HG02642 (cell line): Measurements from ENCODE around the gene CFL1.

Source experiments
- ATAC-seq: cut with Tn5 transposase; IDR thresholded peaks from one replicate; pipeline ENCODE4 v1.9.1; 2021; ENCODE audit warnings: mild to moderate bottlenecking; ENCODE audit not compliant: unreplicated experiment, poor library complexity

The CFL1 gene

DNA sequence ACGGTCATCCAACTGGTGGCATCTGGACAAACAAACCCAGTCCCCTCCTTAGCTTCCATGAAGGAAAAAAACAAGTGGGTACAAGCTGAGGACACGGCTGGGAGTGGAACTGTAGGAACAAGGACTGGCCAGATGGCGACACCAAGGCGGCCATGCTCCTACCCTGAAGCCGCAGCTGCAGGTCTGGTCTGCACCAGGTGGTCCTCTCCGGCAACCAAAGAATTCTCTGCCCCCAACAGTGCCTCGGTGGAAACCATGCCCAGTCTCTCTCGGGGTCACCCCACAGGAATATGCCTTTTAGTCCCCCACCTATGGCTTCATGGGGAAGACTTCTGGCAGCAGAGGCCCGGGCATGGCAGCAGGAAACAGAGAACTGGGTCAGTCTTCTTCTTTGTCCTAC, 48.5 kb downstream of the CFL1 start:
- ATAC-seq, result no peak

- no peak for ATAC-seq
Measured at GRCh38 chr11:65808744-65809341, 49.1 kb downstream of the CFL1 start.

DNA sequence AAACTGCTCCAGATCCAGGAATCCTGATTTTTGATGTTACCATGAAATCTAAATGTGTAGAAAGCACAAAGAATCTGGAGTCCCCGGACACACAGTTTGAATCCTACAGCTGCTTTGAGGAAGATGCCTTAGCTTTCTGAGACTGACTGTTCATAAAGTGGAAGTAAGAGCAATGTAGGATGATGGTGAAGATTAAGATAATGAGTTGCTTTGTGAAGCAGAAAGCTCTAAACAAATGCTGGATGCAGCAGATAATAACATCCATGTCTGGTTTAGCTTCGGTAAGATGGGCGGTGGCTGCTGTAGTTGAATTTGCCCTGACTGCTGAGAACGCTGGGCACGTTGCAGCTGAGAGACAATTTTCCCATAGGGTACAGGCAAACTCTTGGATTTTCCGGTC, 51.0 kb downstream of the CFL1 start:
- ATAC-seq, result no peak
